NCI-H345 treated with DMSO at 0.1 percent for 48 hours (cell line): ENCODE measurements around the gene AMZ2.
"Not testable (repeated sequence)": the region's sequence is repeated elsewhere in the genome, so short reads cannot be mapped to it uniquely, and the experiment has no call there.

Experiments
- DNase-seq: peaks from one replicate; lab custom pipeline; 2025; ENCODE audit not compliant: unreplicated experiment; lab: John Stamatoyannopoulos, UW

Gene AMZ2

GRCh38 chr17:68247445-68248198 is at the start of gene AMZ2:
Gene AMZ2 (plus strand): TSS chr17:68248043. CDS start chr17:68250188, 2,145 bp downstream.
- DNase-seq = peak; percentile 71

GRCh38 chr17:68198931-68199836 is 48.7 kb upstream of the AMZ2 start:
- DNase-seq = no peak

GRCh38 chr17:68199837-68200688 is 47.8 kb upstream of the AMZ2 start:
- no peak for DNase-seq

- DNase-seq = peak; percentile 66
These were observed 47.0 kb upstream of the AMZ2 start for GRCh38 chr17:68200689-68201417.

- not testable (repeated sequence) for DNase-seq
These were observed 46.4 kb upstream of the AMZ2 start for GRCh38 chr17:68201418-68201771.

- not testable (repeated sequence) for DNase-seq
These were observed 45.5 kb upstream of the AMZ2 start for GRCh38 chr17:68202321-68202720.

- DNase-seq = no peak
These were observed 43.1 kb upstream of the AMZ2 start for GRCh38 chr17:68204736-68205135.

GRCh38 chr17:68205251-68205807 is 42.5 kb upstream of the AMZ2 start:
- peak; percentile 72 for DNase-seq

- DNase-seq = no peak
These were observed 41.8 kb upstream of the AMZ2 start for GRCh38 chr17:68205808-68206720.

- DNase-seq = no peak
These were observed 40.1 kb upstream of the AMZ2 start for GRCh38 chr17:68207651-68208253.

- DNase-seq = not testable (repeated sequence)
These were observed 39.2 kb upstream of the AMZ2 start for GRCh38 chr17:68208651-68209050.

GRCh38 chr17:68209191-68209900 is 38.5 kb upstream of the AMZ2 start:
- DNase-seq = not testable (repeated sequence)

- no peak for DNase-seq
These were observed 37.1 kb upstream of the AMZ2 start for GRCh38 chr17:68210570-68211315.

- DNase-seq = not testable (repeated sequence)
These were observed 34.1 kb upstream of the AMZ2 start for GRCh38 chr17:68213428-68214411.

- not testable (repeated sequence) for DNase-seq
These were observed 32.4 kb upstream of the AMZ2 start for GRCh38 chr17:68215453-68215852.

GRCh38 chr17:68219429-68219828 is 28.4 kb upstream of the AMZ2 start:
- not testable (repeated sequence) for DNase-seq
